Loucy (cell line): ENCODE data around the gene HCK.

ENCODE experiments used
- EZH2phosphoT487 ChIP-seq: fragments of 200-600 bp; IDR thresholded peaks from 2 replicates; pipeline ENCODE4 v1.6.1; 2018; ENCODE audit warnings: antibody characterized with exemption, mild to moderate bottlenecking, moderate library complexity, borderline replicate concordance
- TF ChIP-seq, protein P1 (sequence below): fragments of 200-600 bp; sonication (generic); conservative IDR thresholded peaks from 2 replicates; pipeline ENCODE4 v1.5.1; 2014; ENCODE audit warnings: mild to moderate bottlenecking, antibody characterized with exemption, low read length

DNA sequence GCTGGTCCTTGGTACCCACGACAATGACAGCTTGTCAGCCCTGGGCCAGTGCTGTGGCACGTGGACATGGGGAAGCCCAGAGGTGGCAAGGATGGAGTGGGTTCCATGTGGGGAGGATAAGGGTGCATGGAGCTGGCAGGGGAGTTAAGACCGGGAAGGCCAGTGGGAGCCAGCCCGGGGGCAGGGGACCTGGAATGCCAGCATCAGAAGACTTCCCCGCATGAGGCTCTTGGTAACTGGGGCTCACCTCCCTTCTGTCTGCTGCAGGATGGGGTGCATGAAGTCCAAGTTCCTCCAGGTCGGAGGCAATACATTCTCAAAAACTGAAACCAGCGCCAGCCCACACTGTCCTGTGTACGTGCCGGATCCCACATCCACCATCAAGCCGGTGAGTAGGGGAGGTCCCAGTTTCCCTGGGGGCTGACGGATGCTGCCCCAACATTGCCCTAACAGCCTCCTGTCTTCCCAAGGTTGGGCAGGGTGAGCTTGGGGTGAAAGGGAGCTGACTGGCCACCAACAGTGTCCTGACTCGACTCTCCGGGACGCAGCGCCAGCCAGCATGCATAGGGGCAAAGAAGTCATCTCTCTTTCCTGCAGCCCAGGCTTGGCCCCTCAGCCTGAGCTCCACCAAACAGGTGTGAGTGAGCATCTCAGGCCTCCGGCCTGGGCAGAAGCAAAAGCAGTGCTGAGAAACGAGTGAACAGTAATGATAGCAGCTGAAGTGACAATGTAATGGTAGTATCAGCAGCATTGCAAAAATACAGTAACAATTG lies 19.5 kb downstream of the HCK start:
- TF ChIP-seq, protein P1, sequence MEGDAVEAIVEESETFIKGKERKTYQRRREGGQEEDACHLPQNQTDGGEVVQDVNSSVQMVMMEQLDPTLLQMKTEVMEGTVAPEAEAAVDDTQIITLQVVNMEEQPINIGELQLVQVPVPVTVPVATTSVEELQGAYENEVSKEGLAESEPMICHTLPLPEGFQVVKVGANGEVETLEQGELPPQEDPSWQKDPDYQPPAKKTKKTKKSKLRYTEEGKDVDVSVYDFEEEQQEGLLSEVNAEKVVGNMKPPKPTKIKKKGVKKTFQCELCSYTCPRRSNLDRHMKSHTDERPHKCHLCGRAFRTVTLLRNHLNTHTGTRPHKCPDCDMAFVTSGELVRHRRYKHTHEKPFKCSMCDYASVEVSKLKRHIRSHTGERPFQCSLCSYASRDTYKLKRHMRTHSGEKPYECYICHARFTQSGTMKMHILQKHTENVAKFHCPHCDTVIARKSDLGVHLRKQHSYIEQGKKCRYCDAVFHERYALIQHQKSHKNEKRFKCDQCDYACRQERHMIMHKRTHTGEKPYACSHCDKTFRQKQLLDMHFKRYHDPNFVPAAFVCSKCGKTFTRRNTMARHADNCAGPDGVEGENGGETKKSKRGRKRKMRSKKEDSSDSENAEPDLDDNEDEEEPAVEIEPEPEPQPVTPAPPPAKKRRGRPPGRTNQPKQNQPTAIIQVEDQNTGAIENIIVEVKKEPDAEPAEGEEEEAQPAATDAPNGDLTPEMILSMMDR = no peak
- TF ChIP-seq EZH2phosphoT487 = no peak
